Measurements from ENCODE around the gene NOS3.

Gene NOS3

DNA sequence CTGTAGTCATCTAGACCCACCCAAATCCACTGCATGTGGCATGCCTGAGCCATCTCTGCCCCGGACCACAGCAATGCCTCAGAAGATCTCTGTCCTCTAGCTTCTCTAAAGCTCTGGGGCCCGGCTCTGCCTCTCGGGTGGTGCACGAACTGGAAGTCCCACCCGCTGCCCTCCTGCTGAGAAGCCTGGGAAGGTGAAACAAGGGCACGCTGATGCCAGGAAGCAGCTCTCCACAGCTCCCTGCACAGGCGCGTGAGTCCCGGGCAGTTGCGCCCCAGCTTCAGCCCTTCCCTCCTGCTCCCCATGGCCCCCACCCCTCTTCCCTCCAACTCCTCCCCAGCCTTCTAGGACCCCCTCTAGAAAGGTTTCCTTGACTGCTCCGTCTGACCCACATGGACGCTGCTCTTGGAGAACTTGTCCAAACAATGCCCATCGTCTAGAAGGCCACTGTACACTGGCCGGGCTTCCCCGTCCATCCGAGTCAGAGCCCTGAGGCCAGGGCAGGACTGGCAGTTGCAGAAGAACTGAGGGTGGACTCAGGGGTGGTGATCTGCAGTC lies 25.5 kb upstream of the NOS3 start:
- no peak for DNase-seq

DNA sequence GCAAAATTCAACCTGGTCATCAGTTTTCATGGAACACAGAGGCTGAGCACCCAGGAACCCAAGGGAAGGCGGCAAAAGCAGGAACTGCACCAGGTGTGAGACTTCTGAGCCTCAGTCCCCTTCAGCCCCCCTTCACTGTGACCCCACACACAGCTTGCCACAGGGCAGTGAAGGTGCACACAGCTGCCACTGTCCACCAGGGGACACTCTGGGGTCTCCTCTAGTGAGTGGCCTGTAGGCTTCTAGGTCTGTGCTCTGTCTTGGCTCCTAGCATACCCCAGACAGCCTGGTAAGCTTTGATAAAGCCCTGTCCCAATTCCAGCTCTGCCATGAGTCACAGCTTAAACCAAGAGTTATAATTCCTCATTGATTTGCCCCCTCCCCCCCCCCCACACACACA lies 24.8 kb upstream of the NOS3 start:
- DNase-seq, result no peak

DNA sequence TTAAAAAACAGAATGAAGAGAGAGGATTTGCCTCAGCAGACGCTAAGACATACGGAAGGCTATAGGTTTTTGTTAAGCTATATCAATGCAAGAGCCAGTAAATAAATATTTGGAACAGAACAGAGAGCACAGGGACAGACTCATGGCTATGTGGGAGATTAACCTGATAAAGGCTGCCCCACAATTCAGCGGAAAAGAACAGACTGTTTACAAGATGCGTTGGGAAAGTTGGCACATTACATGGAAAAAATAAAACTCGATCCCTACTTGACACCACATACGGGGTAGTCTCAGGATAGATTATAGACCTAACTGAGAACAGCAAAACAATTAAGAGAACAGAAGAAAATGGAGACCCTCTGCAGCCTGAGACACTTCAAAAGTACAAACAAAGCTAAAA lies 23.5 kb upstream of the NOS3 start:
- DNase-seq, result no peak

DNA sequence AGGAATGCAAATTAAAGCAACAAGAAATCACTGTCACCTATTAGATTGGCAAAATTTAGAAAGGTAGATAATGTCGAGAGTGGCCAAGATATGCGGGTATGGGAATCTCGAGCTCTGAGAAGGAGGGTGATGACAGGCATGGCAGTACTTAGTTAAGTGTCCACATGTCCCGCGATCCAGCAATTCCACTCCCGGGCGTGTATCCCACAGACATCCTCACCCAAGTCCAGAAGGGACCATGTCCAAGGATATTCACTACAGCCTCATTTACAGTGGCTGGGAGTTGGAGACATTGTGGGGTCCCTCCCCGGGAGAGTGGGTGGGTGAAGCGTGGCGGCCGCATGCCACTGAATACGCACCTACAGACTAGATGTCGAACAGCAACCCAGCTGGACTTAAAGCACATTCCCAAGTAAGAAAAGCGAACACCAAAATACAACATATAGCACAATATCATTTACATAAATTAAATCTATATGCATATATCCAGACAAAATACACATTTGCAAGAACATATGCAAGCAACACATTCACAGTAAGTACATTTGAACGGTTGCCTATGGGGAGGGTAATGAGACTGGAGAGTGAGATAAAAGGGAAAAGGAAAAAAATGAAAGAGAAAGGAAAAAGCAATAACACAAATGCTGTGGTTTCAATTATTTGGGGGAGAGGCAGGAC lies 22.6 kb upstream of the NOS3 start:
- no peak for DNase-seq

DNA sequence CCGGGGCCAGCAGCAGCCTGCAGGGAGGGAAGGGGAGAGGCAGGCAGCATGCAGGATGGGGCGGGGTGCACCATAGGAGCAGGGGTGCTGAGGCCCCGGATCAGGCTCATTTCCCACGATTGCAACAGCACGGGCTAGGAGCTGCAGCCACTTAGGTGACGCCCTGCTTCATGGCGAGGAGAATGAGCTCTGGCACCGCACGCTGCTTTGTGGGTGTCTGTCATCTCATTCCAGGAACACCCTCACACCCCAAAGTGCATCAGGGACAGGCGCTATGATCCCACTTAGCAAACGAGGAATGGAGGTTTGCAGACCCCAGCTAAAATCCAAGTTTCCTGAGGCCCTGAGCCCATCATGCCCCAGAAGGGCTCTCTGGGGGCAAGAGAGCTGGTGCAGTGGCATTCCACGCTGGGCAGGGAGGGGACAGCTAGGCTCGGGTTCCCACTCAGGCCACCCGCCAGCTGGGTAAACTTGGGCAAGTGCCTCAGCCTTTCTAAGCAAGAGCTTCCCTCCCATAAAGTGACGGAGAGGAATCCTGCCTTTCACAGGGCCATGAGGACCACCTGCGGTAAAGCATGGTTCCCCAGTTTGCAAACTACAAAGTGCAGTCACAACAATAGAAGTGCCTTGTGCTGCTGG lies 22.0 kb upstream of the NOS3 start:
- no peak for DNase-seq

DNA sequence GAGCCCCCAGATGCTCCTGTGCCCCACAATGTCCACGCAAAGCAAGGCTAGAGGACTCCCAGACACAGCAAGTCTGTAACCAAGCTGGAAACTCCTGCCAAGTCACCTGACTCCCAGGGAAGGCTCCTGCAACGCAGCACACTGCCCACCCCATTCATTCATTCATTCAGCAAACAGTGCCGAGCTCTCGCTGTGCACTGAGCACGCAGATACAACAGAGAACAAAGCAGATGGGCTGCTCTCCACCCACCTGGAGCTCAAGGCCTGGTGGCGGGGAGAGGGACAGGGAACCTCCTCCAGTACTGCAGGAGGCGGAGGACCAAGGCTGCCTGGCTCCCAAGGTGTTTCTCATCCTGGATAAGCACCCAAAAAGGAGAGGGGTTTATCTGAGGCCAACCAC lies 21.3 kb upstream of the NOS3 start:
- no peak for DNase-seq

DNA sequence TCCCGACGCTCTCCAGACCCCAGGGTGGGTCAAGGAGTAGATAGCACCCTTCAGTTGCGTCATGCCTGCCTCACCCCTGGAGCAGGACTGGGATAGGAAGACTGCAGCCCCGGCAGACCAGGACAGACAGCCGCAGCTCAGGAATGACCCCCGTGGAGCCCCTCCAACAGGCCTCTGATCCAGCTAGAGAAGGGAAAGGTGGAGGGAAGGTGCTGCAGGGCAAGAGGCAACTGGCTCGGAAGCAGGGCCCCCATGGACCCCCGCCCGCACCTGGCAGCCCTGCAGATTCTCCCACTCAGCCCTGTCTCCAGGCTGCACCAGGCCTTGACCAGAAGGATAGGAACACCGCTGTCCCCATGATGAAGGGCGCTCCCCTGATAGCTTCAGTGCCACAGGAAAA lies 20.4 kb upstream of the NOS3 start:
- no peak for DNase-seq

DNA sequence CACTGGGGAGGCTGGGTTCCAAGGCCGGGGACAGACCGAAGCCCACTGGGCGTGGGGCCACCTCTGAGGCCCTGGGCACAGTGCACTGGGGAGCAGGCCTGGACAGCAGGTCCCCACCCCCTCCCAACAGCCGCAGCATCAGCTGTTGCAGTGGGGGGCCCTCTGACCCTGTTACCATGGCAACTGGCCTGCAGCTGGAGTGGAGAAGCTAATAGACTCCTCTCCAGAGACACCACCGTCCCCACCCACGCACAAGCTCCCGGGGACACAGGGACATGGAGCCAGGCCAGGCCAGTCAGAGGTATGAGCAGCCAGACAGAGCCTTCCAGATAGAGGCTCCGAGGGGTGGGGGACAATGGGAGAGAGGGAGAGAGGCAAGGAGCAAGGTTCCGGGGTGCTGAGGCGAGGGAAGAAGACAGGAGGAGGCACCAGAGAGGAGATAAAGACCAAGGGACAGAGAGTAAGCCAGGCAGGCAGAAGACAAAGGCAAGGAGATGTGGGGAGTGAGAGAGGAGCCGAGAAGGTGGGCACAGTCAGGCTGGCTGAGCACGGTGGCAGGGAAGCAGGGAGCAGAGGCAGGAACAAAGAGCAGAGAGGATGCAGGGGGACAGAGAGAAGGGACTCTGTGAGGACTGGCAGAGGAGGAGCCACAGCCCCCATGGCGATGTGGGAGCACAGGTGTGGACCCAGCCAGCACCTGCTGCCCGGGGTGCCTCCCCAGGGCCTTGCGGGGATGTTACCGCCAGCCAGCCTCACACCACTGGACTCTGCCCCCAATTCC lies 19.4 kb upstream of the NOS3 start:
- DNase-seq, result no peak

DNA sequence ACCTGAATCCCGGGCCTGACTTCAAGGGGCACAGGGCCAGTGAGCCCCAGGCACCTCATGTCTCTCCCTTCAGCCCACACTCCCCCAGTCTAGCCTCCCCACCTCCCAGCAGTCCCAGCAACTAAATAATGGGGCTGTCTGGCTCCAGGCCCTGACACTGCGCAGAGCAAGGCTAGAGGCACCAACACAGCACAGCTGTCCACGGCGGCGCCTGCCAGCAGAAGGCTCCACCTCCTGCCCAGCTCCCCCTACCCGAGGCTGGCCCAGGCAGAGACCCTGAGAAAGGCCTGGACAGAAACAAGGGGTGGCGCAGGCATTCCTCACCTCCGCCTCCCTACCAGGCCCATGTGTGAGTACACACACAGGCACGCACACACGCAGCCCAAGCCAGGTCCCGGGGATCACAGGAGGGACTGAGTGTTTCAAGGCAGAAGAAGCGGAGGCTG lies 18.8 kb upstream of the NOS3 start:
- no peak for DNase-seq

DNA sequence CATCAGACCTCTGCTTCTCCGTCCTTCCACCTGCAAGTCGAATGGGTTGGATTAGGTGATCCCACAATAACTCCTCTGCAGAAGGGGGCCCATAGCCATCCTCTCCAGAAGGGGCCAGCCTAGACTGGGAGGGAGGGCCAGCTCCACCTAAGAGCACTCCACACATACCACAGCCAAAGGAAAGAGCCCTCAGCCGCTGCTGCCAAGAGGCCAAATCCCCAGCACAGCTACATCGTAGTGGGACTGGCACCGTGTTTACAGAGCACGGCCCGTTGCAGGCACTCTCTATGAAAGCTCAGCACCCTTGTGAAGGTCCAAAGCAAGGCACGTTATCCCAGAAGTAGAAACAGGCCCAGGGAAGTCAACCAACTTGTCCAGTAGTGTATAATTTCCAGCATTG lies 18.1 kb upstream of the NOS3 start:
- no peak for DNase-seq

DNA sequence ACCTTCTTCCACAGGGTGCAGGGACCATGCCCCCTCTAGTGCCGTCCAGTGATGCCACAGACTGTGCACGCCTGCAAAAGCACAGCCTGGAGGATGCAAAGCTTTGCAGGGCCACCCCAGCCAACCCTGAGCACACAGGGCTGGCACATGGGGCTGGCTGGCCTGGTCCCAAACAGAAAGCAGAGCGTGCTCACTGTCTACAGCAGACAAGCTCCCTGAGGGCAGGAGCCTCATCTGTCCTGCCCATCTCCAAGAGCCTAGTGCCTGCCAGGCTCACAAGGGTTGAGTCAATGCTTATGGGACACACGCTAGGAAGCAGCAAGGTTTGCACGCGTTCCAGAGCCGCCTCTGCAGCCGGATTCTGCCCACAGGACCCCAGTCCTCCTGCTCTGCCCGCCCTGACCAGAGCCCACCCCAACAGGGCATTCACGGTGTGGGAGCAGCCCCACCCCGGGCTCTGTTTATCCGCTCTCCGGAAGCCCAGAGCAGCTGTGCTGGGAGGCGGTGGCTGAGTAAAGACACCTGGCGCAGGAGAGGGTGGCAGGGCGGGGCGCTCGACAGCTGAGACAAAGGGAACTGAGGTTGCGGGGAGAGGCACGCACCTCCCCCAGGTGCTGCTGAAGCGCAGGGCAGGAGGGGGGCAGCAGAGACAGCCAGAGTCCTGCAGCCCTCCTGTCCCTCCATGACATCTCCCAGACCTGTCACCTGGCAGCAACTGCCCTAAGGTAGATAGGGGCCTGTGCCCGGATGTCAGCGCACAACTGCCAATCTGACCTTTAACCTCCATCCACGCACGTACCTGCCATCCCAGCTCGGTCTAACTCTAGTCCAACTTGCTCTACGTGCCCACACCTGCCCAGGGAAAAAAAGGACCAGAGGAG lies 17.0 kb upstream of the NOS3 start:
- no peak for DNase-seq

DNA sequence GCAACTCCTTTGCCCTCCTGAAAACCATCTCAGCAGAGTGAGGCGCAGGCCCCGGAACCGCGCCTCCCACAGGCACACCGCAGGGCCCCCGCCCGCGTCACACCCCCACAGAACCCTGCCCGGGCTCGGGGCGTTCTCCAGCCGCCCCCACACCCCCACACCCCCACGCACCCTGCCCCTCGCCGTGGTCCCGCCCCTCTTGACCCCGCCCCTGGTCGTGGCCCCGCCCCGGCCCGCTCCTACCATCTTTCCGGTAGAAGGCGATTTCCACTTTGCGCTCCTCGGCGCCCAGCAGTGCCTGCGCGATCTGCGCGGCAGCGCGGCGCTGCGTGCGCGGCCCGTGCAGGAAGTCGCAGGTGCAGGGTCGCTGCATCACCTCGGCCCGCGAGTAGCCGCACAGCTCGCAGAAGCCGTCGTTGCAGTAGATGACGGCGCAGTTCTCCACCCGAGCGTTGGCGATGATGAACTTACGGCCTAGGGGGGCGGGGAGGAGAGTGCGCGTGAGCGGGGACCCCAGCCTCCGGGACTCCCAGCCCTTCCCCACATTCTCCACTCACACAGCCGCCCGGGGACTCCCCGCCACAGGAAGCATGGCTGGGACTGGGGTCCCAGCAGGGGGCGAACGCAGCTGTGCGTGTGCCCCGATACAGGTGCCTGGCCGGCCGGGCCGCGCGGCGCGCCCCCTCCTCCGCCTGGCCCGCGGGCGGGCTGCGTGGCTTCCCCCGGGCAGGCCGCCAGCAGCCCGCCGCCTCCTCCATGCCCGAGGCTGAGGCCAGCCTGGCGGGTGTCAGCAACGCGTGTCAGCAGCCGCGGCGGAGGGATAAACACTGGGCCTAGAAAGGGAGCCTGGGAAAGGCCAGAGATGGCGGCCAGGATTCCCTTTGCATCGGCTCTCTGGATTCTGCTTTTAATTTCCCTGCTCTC lies 16.1 kb upstream of the NOS3 start:
- DNase-seq, result no peak

DNA sequence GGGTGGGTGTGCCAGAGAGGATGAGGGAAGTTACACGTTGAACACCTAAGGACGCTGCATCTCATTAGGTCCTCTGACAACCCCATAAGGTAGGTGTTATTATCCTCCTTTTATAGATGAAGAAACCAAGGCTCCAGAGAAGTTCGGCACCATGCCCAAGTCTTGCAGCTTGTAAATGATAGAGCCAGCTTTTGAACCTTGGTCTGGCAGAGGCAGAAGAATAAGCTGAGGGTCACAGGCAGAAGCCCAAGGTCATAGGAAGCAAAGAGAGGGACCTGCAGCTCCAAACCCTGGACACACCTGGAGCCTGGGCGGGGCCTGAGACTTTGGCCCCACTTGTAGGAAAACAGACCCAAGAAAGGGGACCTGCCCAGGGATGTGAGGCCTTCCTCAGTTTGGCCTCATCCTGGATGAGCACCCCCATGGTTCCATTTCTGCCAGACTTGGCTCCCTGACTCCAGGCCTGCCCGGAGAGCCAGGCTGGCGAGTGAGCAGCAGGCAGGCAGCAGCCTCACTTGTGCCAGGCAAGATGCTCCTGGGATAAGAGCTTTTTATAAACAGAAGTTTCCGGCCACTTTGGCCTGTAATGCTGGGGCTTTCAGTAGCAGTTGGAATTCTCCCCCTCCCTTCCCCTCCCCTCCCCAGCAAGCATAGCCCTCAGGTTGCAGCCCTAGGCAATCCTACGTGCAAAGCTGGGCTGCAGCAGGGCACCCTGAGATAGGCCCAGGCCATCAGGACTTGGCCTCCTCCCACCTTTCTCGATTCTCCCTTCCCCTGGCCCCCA lies 15.1 kb upstream of the NOS3 start:
- no peak for DNase-seq

DNA sequence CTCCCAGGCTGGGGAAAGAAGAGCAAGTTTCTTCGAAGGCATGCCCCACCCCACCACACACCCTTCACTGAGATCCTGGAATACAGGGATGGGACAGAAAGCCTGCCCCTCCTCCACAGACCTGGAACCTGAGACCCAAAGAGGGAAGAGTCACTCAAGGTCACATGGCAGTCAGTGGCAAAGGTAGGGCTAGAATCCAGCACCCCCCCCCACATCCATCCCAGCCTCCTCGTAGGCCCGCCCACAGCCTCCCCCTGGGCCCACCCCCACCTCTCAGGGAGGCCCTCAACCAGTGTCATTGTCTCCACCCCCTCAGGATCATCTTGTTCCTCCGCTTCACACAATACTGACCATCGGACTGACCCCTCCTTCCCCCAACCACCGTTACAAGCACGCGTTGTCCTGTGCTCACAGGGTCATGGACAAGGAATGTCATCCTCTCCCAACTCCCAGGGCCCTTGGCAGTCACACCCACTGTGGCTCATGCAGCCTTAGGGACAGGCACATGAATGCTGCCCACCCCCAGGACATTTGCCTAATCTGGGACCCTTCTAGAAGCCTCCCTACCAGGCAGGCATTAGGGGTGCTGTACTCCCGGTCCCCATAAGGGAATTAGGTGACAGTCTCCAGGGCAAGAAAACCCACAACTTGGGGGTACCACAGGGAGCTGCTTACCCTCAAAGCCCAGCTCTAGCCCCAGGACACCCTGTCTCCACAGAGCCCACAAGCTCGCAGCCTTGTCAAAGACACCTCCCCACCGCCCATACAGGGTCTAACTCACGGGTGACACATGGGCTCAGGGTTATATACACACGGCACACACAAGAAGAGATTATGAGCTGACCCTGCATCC lies 14.1 kb upstream of the NOS3 start:
- no peak for DNase-seq

DNA sequence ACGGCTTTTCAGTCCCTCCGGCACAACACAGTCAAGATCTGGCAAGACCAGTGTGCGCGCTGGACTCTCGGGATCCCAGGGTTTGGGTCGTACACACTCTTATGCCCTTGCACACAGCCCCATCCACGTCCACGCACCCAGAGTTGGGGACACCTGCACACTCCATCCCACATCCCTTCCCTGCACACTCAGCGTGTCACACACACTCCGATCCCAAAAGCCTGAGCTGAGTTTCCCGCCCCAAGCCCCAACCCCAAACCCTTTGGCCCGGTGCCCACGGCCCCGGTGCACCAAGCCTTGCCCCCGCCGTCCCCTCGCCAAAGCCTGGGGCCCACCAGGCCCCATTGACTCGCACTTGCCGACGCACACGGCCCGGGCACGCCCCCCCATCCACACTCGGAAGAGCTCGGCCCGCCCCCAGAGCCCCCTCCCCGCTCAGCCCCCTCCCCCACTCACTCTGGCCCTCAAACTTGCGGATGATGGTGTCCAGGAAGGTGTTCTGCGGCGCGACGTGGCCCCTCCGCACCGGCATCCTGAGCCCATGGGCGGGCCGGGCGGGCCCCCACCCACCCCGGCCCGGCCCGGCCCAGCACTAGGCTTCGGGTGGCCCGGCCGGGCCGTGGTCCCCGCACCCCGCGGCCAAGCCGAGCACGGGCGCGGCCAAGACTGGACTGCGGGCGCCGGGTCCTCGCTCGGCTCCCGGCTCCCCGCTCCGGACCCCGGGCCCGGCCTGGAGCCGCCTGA lies 13.3 kb upstream of the NOS3 start:
- no peak for DNase-seq

DNA sequence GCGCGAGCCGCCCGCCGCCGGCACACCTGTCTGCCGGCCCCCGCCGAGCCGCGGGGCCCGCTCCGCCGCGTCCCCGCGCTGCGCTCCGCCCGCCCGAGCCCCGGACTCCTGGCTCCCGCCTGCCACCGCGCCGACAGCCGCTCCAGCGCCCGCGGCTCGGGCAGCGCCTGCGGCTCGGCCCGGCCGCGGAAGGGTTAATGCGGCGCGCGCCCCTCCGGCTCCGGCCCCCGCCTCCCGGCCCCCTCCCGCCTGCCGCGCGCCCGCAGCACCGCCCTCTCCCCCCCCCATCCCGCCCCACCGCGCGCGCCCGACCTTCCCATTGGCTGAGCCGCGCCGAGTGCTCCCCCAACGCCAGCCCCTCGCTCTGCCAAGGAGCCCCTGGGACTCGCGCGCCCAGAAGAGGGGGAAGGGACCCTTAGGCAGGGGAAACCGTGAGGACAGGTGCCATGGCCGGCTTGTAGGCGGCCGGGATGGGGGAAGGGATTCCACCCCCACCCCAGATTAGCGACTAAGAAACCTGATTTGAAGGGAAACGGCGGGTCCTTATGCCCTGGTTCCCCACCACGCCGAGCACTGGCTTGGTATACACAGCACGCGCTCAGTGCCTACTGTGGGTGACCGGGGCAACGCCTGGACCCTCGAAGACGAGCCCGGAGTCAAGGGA lies 12.6 kb upstream of the NOS3 start, which contains the start of gene KCNH2:
Gene KCNH2, minus strand, starts transcription at position 196 of the 664 bp plus-strand sequence. CDS start 408 bp downstream, outside the sequence.
- DNase-seq, result no peak

DNA sequence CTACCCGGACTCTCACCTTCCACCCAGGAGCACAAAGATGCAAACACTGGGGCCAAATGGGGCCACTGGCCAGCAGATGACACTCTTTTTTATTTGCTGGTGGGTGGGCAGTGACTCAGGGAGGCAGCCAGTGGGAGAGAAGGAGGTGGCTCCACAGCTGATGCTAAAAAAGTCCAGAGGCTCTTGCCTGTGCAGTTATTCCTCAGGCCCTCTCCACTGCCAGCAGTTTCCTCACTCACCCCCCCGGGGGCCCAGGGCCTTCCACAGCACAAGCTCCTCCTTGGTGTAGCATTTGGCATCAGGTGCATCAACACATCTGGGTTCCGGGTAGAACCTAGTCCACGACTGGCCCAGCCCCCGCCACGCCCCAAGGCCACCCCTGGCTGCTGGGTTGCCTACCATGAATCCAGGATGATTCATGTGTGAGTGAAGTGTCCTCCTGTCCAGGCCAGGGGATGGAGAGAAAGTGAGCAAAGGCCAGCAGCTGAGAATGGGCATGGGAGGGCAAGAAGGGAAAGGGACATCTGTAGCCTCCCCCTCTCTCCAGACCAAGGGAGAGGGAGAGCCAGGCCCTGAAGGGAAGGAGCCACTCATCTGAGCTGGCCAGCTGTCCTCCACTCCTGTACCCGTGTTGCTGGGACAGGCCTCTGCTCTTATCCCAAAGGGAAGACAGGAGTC lies 11.0 kb upstream of the NOS3 start:
- DNase-seq, result no peak

Measured in fibroblast of skin of abdomen (primary cell).